GM10266 (cell line): ENCODE measurements around the gene RANBP2.

Experiments used
- DNase-seq: peaks from one replicate; pipeline ENCODE4 v3.0.0; 2012; ENCODE audit errors: extremely low spot score
- TF ChIP-seq, protein P1 (sequence below): IDR thresholded peaks from 2 replicates; pipeline ENCODE4 v1.5.1; 2012; ENCODE audit warnings: mild to moderate bottlenecking, low read depth; ENCODE audit not compliant: control insufficient read depth, insufficient read depth; ENCODE audit errors: missing control alignments

RANBP2 gene

DNA sequence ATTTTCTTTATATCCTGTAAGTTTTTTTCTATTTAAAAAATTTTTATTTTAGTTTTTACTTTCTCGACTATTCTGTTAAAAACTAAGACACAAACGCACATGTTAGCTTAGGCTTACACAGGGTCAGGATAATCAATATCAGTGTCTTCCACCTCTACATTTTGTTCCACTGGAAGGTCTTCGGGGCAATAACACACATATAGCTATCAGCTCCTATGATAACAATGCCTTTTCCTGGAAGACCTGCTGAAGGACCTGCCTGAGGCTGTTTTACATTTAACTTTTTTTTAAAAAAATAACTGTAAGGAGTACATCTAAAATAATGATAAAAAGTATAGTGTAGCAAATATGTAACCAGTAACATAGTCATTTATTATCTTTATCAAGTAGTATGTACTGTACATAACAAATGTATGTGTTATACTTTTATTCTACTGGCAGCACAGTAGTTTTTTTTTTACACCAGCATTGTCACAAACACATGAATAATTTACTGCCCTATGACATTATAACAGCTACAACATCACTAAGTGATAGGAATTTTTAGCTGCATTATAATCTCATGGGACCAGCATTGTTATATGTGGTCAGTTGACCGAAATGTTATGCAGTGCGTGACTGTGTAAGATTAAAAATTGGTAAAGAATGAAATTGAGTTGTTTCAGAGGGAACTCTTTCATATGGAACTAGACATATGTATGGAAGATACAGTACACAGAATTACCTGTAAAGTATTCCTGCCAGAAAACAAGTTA is 105.2 kb downstream of the RANBP2 start:
- TF ChIP-seq, protein P1, sequence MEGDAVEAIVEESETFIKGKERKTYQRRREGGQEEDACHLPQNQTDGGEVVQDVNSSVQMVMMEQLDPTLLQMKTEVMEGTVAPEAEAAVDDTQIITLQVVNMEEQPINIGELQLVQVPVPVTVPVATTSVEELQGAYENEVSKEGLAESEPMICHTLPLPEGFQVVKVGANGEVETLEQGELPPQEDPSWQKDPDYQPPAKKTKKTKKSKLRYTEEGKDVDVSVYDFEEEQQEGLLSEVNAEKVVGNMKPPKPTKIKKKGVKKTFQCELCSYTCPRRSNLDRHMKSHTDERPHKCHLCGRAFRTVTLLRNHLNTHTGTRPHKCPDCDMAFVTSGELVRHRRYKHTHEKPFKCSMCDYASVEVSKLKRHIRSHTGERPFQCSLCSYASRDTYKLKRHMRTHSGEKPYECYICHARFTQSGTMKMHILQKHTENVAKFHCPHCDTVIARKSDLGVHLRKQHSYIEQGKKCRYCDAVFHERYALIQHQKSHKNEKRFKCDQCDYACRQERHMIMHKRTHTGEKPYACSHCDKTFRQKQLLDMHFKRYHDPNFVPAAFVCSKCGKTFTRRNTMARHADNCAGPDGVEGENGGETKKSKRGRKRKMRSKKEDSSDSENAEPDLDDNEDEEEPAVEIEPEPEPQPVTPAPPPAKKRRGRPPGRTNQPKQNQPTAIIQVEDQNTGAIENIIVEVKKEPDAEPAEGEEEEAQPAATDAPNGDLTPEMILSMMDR = no peak
- DNase-seq = no peak

DNA sequence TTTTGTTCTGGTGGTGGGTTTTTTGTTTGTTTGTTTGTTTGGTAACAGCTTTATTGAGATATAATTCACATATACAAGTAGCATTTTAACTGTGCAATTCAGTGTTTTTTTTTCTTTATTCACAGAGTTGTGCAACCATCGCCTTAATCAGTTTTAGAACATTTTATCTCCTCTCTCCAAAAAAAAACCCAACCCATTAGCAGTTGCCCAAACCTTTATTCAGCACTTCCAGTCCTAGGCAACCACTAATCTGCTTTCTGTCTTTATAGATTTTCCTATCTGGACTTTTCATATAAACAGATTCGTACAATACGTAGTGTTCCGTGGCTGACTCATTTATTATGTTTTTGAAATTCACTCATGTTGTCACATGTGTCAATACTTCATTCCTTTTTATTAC is 106.0 kb downstream of the RANBP2 start:
- no peak for DNase-seq
- TF ChIP-seq, protein P1 = no peak

DNA sequence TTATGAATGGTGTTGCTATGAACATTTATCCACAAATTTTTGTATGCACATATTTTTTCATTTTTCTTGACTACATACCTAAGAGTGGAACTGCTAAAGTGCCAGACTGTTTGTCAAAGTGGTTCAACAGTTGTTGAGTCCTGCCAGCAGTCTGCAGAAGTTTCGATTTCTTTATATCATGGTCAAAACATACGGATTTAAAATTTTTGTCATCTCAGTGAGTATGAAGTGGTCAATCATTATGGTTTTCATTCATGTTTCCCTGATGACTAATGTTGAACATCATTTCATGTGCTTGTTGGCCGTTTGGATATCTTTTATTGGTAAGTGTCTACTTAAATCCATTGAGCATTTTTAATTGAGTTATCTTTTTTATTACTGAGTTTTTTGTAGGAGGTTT is 106.5 kb downstream of the RANBP2 start:
- TF ChIP-seq, protein P1 = no peak
- no peak for DNase-seq

DNA sequence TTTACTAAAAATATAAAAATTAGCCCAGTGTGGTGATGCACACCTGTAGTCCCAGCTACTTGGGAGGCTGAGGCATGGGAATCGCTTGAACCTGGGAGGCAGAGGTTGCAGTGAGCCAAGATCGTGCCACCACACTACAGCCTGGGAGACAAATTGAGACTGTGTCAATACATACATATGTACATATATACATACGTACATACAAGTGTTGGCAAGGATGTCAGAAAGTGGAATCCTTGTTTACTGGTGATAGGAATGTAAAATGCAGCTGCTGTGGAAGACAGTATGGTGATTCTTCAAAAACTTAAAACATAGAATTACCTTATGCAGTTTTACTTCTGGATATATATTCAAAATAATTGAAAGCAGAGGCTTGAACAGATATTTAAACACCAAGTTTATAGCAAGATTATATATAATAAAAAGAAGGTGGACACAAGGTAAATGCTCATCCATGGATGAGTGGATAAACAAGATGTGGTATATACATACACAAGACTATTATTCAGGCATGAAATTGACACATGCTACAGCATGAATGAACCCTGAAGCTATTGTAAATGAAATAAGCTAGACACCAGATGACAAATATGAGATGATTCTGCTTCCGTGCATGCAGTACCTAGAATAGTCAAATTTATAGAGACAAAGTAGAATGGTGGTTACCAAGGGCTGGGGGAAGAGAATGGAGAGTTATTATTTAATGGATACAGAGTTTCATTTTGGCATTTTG is 110.5 kb downstream of the RANBP2 start:
- TF ChIP-seq, protein P1 = no peak
- no peak for DNase-seq

DNA sequence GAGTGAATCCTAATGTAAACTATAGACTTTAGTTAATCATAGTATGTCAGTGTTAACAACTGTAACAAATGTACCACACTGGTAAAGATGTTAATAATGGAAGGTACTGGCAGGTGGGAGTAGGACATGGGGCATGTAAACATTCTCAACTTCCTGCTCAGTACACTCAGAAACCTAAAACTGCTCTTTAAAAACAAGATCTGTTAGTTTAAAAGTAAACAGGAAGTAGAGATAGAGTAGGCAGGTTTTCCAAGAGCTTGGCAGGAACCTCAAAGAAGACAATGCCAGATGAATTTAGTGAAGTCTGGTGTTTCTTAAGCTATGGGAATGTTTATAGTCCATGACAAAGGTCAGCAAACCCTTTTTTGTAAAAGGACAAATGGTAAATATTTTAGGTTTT is 113.9 kb downstream of the RANBP2 start:
- no peak for DNase-seq
- TF ChIP-seq, protein P1 = no peak

DNA sequence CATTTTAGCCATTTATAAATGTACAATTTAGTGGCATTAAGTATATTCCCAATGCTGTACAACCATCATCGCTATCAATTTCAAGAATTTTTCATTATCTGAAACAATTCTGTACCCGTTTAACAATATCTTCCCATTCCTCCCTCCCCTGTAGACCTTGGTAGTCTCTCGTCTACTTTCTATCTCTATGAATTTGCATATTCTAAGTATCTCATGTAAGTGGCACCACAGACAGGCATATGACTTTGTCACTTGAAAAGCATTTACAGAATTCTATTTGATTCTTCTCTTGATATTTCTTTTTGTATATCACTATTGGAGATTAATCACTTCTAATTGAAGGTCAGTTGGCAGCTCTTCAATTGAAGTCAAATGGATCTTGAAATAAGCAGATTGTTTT is 115.3 kb downstream of the RANBP2 start:
- no peak for DNase-seq
- TF ChIP-seq, protein P1 = no peak

DNA sequence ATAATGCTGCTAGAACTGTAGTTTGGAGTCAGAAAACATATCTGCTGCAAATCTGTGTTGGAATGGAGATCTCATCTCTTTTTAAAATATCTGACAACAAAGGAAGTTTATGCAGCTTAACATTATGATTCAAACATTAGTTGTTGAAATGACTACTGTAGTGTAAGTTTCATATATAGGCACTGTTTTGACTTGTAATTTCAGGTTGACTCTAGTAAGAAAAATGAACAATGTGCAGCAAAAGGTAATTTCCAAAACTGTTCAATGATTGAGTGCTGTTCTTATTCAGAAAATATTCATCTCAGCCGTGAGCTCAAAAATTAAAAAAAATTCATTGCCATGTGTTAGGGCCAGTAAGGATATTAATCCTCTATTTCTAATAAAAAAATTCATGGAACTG is 115.8 kb downstream of the RANBP2 start:
- TF ChIP-seq, protein P1 = no peak
- DNase-seq = no peak
